BLaER1 (cell line): ENCODE measurements around the gene CENPA.
"Not testable (repeated sequence)": the region's sequence is repeated elsewhere in the genome, so short reads cannot be mapped to it uniquely, and the experiment has no call there.

Source experiments
- H3K27ac ChIP-seq: shearing (Covaris generic); formaldehyde crosslinking; 2 replicates; pipeline ENCODE4 v1.8.1; 2022
- H3K27me3 ChIP-seq: shearing (Covaris generic); formaldehyde crosslinking; 2 replicates; pipeline ENCODE4 v1.8.1; 2022
- H3K36me3 ChIP-seq: shearing (Covaris generic); formaldehyde crosslinking; 2 replicates; pipeline ENCODE4 v1.8.1; 2022
- H3K4me1 ChIP-seq: shearing (Covaris generic); formaldehyde crosslinking; 2 replicates; pipeline ENCODE4 v1.8.1; 2022
- H3K4me2 ChIP-seq: shearing (Covaris generic); formaldehyde crosslinking; 2 replicates; pipeline ENCODE4 v1.8.1; 2022
- H3K4me3 ChIP-seq: shearing (Covaris generic); formaldehyde crosslinking; 2 replicates; pipeline ENCODE4 v1.8.1; 2022
- H3K9ac ChIP-seq: shearing (Covaris generic); formaldehyde crosslinking; 2 replicates; pipeline ENCODE4 v1.8.1; 2022
- H3K9me3 ChIP-seq: shearing (Covaris generic); formaldehyde crosslinking; 2 replicates; pipeline ENCODE4 v1.8.1; 2022
- H4K20me1 ChIP-seq: shearing (Covaris generic); formaldehyde crosslinking; 2 replicates; pipeline ENCODE4 v1.8.1; 2022
- Cebpa-rat ChIP-seq: shearing (Covaris generic); IDR thresholded peaks from 2 replicates; pipeline ENCODE4 v1.8.1; 2022

Gene CENPA

DNA sequence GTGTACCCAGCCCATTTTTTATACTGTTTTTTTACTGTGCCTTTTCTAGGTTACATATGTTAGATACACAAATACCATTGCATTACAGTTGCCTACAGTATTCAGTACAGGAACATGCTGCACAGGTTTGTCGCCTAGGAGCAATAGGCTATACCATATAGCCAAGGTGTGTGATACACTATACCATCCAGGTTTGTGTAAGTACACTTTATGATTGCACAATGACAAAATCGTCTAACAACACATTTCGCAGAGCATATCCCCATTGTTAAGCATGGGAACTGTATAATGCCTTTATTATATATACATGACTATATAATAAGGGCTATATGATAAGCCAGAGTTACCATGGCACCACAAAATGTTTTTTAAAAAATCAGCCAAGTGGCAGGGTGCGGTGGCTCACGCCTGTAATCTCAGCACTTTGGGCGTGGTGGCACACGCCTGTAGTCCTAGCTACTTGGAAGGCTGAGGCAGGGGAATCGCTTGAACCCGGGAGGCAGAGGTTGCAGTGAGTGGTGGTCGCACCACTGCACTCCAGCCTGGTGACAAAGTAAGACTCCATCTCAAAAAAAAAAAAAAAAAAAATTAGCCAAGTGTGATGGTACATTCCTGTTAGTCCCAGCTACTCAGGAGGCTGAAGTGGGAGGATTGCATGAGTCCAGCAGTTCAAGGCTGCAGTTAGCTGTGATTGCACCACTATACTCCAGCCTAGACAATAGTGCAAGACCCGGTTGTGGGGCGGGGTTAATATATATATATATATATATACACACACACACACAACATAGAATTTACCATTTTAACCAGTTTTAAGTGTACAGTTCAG, 2.8 kb upstream of the CENPA start:
- Histone ChIP-seq H3K4me1 (peaks cover 24% of the 10 kb centered on the region), H3K4me3 (no peak overlapping the region), H4K20me1 (no peaks in the 10 kb centered on the region), H3K36me3 (peaks cover 38% of the 10 kb centered on the region), H3K27me3 (no peaks in the 10 kb centered on the region), H3K4me2 (no peak overlapping the region), H3K9me3 (no peaks in the 10 kb centered on the region), H3K9ac (no peak overlapping the region), H3K27ac (no peak overlapping the region)
- no peak for TF ChIP-seq Cebpa-rat

DNA sequence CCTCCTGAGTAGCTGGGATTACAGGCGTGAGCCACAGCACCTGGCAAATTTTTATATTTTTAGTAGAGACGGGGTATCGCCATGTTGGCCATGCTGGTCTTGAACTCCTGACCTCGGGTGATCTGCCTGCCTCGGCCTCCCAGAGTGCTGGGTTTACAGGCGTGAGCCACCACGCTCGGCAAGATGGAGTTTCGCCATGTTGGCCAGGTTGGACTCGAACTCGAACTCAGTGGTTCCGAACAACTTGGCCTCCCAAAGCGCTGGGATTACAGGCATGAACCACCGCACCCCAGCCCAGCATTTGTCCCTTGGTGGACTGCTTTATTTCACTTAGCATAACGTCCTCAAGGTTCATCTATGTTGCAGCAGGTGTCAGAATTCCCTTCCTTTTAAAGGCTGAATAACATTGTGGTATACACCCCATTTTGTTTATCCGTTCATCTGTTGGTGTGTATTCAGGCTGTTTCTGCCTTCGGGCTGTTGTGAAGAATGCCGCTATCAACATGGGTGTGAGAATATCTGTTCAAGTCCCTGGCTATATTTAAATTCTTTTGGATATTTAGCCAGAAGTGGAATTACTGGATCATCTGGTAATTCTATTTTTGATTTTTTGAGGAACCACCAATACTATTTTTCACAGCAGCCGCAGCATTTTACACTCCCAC, 1.2 kb upstream of the CENPA start:
- no peak for TF ChIP-seq Cebpa-rat
- H3K9me3 ChIP-seq = peaks cover 8% of the 10 kb centered on the region
- H4K20me1 ChIP-seq = no peaks in the 10 kb centered on the region
- 0 out of 2 replicates have a peak overlapping the region, but pooled peaks have one; percentile 57 for H3K27ac ChIP-seq
- no peaks in the 10 kb centered on the region for H3K27me3 ChIP-seq
- H3K4me2 ChIP-seq = peak overlapping the region; percentile 80
- peaks cover 28% of the 10 kb centered on the region for H3K4me1 ChIP-seq
- peaks cover 38% of the 10 kb centered on the region for H3K36me3 ChIP-seq
- H3K4me3 ChIP-seq = peak overlapping the region; percentile 91
- peak overlapping the region; percentile 68; the same call in 1 of the 2 replicates for H3K9ac ChIP-seq

DNA sequence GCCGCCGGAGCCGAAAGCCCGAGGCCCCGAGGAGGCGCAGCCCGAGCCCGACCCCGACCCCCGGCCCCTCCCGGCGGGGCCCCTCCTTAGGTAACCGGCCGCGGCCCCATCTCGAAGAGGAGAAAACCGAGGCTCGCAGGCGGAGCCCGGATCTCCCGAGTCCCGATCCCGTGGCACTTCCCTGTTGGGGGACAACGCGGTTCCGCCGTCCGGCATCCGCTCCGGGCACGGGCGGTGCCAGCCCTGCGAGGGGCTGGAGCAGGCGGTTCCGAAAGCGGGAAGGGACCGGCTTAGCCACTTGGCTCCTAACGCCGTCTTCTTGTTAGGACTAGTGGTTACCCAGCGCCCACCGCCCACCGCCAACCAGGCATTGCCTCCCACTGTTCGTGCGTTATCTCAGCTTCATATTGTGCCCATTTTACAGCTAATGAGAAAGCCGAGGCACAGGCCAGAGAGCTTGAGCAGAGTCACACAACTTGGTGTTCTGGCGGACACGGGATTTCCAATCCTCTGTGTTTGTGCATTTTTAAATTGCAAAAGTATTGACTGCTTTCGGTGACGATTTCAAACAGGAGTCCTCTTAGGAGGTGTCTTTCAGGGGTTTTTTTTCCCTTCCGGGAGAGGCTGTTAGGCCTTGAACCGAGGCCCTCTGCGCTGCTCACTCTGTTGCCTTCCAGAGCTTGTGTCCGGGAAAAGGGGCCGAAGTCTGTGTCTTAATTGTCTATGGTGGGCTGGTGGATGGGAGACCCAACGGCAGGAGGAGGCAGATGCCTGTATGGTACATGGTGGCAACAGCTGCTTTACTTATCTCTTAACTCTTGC, 562 bp downstream of the CENPA start:
- Histone ChIP-seq H3K4me2 (peak overlapping the region; percentile 92), H4K20me1 (no peaks in the 10 kb centered on the region), H3K36me3 (peaks cover 38% of the 10 kb centered on the region), H3K9me3 (peaks cover 18% of the 10 kb centered on the region), H3K4me1 (peaks cover 28% of the 10 kb centered on the region), H3K27ac (peak overlapping the region; percentile 84), H3K4me3 (peak overlapping the region; percentile 91), H3K9ac (peak overlapping the region; percentile 90), H3K27me3 (no peaks in the 10 kb centered on the region)
- no peak for TF ChIP-seq Cebpa-rat

DNA sequence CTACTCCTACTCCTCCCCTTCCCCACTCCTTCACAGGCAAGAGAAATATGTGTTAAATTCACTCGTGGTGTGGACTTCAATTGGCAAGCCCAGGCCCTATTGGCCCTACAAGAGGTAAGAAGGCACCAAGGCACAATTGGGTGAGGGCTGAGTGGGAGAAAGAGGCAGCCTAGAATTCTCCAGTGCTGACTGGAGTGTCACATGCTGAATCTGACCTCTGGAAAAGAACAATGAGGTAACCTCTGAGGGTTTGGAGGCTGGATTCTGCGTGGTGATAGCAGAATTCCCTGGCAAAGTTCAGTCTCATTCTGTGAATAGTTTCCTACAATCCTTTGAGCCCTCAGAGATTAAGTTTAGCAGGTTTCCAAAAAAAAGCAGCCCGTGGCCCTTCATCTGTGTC, 6.9 kb downstream of the CENPA start:
- Histone ChIP-seq H3K36me3 (peaks cover 91% of the 10 kb centered on the region), H3K27ac (no peak overlapping the region), H3K4me2 (no peak overlapping the region), H3K4me3 (no peak overlapping the region), H4K20me1 (peaks cover 17% of the 10 kb centered on the region; the same call in 1 of the 2 replicates), H3K4me1 (peaks cover 7% of the 10 kb centered on the region), H3K9ac (no peak overlapping the region), H3K9me3 (peaks cover 18% of the 10 kb centered on the region), H3K27me3 (no peaks in the 10 kb centered on the region)
- no peak for TF ChIP-seq Cebpa-rat

DNA sequence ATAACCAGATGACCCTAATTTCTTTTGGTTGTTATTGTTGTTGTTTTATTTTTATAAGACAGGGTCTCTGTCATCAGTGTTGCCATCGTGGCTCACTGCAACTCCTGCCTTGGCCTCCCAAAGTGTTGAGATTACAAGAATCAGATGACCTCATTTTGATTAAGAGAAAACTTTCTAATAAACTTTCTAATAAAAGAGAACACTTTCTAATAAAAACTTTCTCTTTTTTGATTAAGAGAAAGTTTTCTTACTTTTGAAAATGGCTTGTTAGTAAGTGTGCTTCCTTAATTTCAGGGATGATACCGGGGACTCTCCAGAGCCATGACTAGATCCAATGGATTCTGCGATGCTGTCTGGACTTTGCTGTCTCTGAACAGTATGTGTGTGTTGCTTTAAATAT, 7.7 kb downstream of the CENPA start:
- H3K9me3 ChIP-seq = peaks cover 18% of the 10 kb centered on the region
- H3K4me1 ChIP-seq = no peaks in the 10 kb centered on the region

DNA sequence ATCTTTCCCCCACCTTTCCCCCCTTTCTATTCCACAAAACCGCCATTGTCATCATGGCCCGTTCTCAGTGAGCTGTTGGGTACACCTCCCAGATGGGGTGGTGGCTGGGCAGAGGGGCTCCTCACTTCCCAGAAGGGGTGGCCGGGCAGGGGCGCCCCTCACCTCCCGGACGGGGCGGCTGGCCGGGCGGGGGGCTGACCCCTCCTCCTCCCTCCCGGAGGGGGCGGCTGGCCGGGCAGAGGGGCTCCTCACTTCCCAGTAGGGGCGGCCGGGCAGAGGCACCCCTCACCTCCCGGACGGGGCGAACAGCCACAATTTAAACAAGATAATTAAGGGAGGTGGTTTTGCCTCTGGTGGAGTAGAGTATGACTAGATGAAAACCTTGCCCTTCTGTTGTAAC, 9.3 kb downstream of the CENPA start:
- H3K9me3 ChIP-seq, H3K9ac ChIP-seq, H3K4me3 ChIP-seq, H3K27me3 ChIP-seq, H3K4me2 ChIP-seq, H3K27ac ChIP-seq, H3K4me1 ChIP-seq: not testable (repeated sequence)
- Histone ChIP-seq H3K36me3 (peaks cover 86% of the 10 kb centered on the region), H4K20me1 (peaks cover 17% of the 10 kb centered on the region; the same call in 1 of the 2 replicates)

More for the DNA sequence above, 7.7 kb downstream of the CENPA start:
- Histone ChIP-seq H3K36me3 (peaks cover 94% of the 10 kb centered on the region), H3K4me3 (no peak overlapping the region), H4K20me1 (peaks cover 17% of the 10 kb centered on the region; the same call in 1 of the 2 replicates), H3K4me2 (no peak overlapping the region), H3K27me3 (no peaks in the 10 kb centered on the region), H3K27ac (no peak overlapping the region), H3K9ac (no peak overlapping the region)
- TF ChIP-seq Cebpa-rat = no peak

DNA sequence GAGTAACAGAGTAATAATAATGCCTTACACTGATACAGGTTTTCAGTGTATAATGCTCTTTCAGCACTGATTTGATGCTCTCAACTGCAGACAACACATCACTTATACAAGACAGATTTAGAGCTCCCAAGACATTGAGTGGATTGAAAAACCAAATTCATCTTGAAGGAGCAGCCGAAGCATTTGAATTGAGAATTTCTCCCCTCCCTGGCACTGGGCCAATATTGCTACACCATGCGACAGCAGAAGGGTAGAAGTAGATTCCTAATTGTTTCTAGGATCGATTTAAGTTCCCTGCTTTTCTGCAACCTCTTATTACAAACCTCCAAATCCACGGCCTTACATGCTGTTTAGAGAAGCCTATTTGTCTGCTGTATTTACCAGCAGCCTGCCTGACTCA, 15.5 kb downstream of the CENPA start:
- no peaks in the 10 kb centered on the region for H3K9me3 ChIP-seq
- H3K4me1 ChIP-seq = no peaks in the 10 kb centered on the region
- no peaks in the 10 kb centered on the region for H3K27me3 ChIP-seq
- no peaks in the 10 kb centered on the region for H4K20me1 ChIP-seq
- peaks cover 49% of the 10 kb centered on the region for H3K36me3 ChIP-seq
- no peak overlapping the region for H3K27ac ChIP-seq
- no peak overlapping the region for H3K4me3 ChIP-seq
- H3K9ac ChIP-seq = no peak overlapping the region
- no peak overlapping the region for H3K4me2 ChIP-seq
- TF ChIP-seq Cebpa-rat = no peak

DNA sequence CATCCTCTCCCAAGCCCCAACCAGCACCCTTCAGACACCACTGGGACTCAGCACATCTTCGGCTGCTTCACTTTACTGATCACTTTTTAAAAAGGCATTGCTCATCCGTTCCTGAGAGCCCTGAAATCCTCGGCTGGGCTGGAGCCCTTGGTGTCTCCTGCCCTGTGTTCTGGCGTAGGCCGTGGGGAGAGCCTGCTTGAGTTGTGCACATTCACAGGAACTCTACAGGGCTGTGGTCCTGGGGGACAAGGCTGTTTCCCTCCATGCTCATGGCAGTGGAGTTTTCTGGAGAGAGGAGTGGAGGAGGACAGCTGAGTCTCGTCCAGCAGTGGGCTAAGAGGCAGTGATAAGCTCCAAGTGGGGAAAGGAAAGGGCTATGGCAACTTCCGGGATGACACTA, 15.9 kb downstream of the CENPA start:
- H4K20me1 ChIP-seq = no peaks in the 10 kb centered on the region
- H3K9ac ChIP-seq = no peak overlapping the region
- H3K27me3 ChIP-seq = no peaks in the 10 kb centered on the region
- H3K9me3 ChIP-seq = no peaks in the 10 kb centered on the region
- no peaks in the 10 kb centered on the region for H3K4me1 ChIP-seq
- no peak for TF ChIP-seq Cebpa-rat
- no peak overlapping the region for H3K4me2 ChIP-seq
- H3K36me3 ChIP-seq = peaks cover 45% of the 10 kb centered on the region
- no peak overlapping the region for H3K4me3 ChIP-seq
- H3K27ac ChIP-seq = no peak overlapping the region

DNA sequence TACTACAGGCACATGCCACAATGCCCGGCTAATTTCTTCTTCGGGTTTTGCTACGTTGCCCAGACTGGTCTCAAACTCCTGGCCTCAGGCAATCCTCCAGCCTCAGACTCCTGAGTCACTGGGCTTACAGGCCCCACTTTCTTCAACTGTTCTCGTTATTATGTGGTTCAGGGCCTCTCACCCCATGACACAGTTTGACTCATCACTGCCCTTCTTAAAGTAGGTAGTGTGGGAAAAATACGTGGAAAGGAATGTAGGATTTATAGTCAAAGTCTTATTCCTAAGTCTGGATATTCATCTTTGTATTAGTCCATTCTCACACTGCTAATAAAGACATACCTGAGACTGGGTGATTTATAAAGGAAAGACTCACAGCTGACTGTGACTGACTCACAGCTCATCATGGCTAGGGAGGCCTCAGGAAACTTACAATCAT, 19.4 kb downstream of the CENPA start:
- peaks cover 18% of the 10 kb centered on the region for H3K36me3 ChIP-seq
- TF ChIP-seq Cebpa-rat = no peak
- no peaks in the 10 kb centered on the region for H3K27me3 ChIP-seq
- H3K4me2 ChIP-seq = no peak overlapping the region
- H3K27ac ChIP-seq = no peak overlapping the region
- H3K9me3 ChIP-seq = no peaks in the 10 kb centered on the region
- H3K4me3 ChIP-seq = no peak overlapping the region
- peaks cover 8% of the 10 kb centered on the region for H3K4me1 ChIP-seq
- no peaks in the 10 kb centered on the region for H4K20me1 ChIP-seq
- no peak overlapping the region for H3K9ac ChIP-seq
